HuH-7 (cell line): ENCODE results near the gene CC2D1A.
"Not testable (repeated sequence)": the region's sequence is repeated elsewhere in the genome, so short reads cannot be mapped to it uniquely, and the experiment has no call there.

Experiments used
- DNase-seq: peaks from one replicate; pipeline ENCODE4 v3.0.0; 2011; ENCODE audit warnings: low spot score

CC2D1A gene

DNA sequence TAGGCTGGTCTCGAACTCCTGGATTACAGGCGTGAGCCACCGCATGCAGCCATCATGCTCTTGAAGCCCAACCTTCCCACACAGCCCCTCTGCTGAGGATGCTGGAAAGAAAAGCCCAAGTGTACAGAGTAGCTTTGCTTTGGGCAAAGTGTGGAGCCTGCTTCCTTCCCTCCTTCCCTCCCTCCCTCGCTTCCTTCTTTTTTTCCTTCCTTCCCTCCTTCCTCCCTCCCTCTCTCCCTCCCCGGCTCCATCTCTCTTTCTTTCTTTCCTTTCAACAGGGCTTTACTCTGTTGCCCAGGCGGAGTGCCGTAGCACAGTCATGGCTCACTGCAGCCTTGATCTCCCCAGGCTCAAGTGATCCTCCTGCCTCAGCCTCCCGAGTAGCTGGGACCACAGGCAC lies 2.7 kb downstream of the CC2D1A start:
- DNase-seq = no peak

DNA sequence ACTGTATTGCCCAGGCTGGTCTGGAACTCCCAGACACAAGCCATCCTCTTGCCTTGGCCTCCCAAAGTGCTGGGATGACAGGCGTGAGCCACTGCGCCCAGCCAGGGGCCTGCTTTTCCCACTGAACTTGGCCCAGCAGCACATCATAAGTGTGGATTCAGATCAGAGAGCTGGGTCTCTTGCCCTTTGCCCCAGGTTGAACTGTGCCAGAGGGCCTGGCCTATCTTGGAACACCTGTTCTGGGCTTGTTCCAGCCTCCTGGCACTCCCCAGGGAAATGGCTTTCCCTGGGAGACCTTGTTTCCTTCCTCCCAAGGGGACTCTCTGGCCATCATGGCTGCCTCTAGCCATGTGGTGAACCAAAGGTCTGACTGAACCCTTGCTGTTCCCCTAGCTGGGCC lies 3.4 kb downstream of the CC2D1A start:
- no peak for DNase-seq

DNA sequence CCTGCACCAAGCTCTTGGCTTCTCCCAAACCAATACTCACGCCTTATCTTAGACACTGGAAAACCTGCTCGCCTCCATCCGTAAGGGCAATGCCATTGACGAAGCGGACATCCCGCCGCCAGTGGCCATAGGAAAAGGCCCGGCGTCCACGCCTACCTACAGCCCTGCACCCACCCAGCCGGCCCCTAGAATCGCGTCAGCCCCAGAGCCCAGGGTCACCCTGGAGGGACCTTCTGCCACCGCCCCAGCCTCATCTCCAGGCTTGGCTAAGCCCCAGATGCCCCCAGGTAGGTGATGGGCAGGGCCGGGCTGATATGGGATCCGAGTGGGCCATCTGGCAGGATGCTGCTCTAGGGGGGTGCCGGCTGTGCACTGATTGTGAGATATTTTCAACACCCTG lies 7.4 kb downstream of the CC2D1A start:
- DNase-seq = no peak

DNA sequence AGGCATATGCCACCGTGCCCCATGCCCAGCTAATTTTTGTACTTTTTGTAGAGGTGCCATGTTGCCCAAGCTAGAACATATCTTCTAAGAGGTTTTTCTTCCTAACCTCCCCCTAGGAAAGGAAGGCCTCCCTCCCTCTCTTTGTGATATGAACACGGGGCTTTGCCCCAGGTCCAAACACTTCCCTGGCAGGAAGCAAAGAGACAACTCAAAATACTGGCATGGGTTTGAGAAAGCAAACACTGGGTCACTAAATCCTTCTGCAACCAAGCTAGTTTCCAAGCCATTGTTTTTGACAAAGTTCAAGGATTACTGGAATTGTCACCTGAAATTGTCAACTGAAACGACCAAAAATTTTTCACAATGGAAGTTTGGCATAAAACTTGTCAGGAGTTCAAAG lies 8.8 kb downstream of the CC2D1A start:
- DNase-seq = no peak

DNA sequence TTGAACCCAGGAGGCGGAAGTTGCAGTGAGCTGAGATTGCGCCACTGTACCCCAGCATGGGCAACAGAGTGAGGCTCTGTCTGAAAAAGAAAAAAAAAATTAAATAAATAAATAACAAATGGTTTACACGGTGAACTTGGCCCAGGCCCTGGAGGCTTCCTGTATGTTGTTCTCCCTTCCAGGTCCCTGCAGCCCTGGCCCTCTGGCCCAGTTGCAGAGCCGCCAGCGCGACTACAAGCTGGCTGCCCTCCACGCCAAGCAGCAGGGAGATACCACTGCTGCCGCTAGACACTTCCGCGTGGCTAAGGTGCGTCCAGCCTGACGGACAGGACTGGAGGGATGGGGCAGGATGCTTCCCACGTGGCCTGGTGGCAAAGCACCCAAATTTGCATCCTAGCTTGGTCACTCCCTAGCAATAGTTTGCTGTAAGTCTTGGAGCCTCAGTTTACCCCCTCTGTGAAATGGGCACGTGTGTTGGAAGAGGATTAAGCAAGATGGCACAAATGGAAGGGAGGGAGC lies 11.9 kb downstream of the CC2D1A start:
- no peak for DNase-seq

DNA sequence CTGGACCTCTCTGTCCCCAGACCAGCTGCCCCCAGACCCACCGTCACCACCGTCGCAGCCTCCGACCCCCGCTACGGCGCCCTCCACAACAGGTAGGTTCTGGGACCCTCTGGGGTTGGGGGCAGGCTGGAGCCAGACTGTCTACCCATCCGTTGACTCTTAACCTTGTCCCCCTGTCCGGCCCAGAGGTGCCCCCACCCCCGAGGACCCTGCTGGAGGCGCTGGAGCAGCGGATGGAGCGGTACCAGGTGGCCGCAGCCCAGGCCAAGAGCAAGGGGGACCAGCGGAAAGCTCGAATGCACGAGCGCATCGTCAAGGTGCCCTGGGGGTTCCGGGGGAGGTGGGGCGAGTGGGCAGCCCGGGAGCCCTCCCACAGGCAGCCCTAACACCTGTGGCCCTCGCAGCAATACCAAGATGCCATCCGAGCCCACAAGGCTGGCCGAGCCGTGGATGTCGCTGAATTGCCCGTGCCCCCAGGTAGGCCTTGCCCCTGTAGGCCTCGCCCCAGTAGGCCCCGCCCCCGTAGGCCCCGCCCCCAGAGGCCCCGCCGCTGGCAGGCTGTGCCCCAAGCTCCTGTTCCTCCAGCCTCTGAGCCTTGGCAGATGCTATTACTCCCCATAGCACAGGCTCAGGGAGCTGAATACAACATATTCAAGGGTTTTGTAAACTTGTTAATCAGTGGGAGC lies 12.9 kb downstream of the CC2D1A start:
- DNase-seq = no peak

DNA sequence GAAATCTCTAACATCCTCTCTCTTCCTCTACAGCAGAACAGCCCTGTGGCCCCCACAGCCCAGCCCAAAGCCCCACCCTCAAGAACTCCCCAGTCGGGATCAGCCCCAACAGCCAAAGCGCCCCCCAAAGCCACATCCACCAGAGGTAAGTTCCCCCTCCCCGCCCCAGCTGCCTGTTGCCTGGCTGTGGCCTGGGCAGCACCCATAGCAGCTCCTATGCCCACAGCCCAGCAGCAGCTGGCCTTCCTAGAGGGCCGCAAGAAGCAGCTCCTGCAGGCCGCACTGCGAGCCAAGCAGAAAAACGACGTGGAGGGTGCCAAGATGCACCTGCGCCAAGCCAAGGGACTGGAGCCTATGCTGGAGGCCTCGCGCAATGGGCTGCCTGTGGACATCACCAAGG lies 14.5 kb downstream of the CC2D1A start:
- no peak for DNase-seq

DNA sequence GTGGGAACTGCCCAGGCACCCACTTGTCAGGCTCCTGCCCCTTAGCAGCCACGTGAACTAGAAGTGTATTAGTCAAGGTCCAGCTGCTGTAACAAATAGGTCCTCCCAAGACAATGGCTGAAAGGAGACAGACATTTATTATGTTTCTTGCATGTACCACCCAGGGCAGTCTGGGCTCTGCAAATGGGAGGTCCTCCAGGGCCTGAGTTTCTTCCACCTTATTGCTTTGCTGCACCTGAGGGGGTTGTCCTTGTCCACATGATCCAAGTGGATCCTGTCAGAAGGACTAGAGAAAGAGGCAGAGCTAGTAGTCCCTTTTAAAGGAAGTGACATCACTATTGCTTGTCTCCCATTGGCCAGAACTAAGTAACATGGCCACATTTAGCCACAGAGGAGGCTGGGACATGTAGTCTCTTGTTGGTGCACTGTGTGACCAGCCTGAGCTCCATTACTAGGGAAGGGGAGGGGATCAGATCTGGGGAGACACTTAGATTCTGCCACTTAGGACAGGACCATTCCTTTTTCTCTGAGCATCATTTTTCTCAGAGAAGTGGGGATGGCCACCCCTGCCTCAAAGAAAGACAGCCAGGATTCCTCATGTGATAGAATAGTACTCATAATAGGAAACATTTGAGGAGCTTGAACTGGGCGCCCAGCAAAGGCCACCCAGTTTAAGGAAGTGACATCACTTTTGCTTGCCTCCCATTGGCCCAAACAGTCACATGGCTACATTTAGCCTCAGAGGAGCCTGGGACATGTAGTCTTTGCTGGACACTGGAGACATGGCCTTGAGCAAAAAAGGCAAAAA lies 15.1 kb downstream of the CC2D1A start:
- DNase-seq = no peak

DNA sequence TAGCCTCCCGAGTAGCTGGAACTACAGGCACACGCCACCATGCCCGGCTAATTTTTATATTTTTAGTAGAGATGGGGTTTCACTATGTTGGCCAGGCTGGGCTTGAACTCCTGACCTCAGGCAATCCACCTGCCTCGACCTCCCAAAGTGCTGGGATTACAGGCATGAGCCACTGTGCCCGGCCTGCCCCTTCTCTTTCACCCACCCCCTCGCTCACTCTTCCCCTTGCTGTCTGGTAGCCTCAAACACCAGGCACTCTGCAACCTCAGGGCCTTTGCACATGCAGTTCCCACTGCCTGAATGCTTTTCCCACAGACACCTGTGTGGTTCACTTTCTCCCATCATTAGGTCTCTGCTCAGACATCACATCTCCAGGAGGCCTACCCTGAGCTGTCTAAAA lies 16.1 kb downstream of the CC2D1A start:
- DNase-seq = not testable (repeated sequence)

DNA sequence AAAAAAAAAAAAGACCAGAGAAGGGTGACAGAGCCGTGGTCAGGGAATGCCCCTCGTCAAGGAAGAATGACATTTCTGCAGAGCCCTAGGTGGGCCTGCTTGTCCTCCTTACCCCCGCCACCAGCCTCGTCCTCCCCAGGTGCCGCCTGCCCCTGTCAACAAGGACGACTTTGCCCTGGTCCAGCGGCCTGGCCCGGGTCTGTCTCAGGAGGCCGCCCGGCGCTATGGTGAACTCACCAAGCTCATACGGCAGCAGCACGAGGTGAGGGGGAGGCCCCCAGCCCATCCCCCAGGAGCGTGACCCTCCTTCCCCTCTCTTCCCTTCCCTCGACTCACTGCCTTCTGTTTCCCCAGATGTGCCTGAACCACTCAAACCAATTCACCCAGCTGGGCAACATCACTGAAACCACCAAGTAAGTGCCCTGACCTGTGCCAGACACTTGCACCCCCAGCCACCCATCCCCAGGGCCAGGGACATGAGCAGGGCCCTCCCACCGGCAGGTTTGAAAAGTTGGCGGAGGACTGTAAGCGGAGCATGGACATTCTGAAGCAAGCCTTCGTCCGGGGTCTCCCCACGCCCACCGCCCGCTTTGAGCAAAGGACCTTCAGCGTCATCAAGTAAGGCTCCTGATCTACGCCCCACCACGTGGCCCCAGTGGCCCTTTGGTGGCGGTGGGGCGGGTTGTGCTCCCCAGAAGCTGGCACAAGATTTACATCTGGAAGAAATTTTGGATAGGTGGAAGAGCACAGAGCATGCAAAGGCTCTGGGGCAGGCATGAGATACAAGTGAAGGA lies 17.4 kb downstream of the CC2D1A start:
- DNase-seq = no peak

DNA sequence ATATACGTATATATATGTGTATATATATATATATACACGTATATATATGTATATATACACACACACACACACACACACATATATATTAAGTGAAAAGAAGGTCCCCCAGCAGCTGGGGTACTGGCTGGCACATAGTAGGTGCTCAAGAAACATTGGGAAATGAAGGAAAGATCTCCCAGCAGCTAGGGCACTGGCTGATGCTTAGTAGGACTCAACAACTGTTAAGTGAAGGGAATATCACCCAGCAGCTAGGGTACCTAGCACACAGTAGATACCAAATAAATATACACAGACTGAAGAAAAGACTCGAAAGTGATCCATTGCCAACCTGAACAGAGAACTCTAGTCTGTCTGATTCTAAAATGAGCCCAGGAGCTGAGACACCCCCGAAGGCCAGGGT lies 20.0 kb downstream of the CC2D1A start:
- no peak for DNase-seq

DNA sequence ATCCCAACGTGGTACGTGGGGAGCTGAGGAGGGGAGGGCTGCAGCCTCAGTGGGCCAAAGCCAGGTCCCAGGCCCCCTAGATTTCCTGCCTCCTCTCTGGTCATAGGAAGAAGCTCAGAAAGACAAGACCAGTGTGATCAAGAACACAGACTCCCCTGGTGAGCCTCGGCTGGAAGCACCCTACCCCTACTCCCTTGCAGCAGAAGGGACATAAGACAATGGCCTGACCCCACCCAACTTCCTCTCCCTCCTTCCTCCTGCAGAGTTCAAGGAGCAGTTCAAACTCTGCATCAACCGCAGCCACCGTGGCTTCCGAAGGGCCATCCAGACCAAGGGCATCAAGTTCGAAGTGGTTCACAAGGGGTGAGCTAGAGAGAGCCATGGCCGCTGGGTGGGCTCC lies 20.7 kb downstream of the CC2D1A start:
- DNase-seq = no peak

DNA sequence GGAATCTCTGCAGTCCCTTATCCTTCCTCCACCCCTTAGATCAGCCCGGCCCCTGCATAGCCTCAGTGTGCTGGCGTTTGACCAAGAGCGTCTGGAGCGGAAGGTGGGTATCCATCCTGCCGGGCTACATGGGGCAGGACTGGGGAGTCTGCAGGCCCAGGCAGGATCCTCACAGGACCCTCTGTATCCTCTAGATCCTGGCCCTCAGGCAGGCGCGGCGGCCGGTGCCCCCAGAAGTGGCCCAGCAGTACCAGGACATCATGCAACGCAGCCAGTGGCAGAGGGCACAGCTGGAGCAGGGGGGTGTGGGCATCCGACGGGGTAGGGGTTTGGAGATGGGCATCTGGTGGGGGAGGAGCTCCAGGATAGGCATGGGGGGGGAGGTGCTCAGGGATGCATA lies 23.3 kb downstream of the CC2D1A start:
- DNase-seq = no peak

DNA sequence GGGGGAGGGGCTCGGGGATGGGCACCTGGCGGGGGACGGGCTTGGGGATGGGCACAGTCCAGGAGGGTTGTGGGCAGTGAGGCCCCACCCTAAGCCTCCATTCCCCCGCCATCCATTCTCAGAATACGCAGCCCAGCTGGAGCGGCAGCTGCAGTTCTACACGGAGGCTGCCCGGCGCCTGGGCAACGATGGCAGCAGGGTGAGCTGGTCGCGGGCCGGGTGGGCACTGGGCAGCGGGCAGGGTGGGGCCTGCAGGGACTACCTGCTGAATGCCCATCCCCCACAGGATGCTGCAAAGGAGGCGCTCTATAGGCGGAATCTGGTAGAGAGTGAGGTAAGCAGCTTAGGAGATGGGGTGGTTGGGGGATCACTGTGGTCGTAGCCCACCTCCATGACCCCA lies 24.0 kb downstream of the CC2D1A start:
- no peak for DNase-seq

DNA sequence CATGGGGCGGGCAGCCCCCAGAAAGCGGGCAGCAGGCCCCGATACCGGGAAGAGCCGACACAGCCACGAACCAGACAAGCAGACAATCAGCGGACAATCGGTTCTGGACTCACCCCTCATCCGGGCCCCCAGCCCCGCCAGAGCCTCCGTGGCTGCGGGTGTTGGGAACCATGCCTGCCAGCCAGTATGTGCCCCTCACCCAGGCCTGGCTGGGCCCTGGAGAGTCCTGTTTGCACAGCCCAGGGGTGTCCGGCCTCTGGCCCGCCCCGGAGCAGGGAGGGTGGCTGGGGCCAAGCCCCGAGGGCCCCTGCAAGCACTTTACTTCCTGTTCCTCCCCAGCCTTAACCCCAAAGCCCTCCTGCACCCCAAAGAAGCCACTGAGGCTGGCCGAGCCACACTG lies 24.4 kb downstream of the CC2D1A start:
- DNase-seq = no peak

DNA sequence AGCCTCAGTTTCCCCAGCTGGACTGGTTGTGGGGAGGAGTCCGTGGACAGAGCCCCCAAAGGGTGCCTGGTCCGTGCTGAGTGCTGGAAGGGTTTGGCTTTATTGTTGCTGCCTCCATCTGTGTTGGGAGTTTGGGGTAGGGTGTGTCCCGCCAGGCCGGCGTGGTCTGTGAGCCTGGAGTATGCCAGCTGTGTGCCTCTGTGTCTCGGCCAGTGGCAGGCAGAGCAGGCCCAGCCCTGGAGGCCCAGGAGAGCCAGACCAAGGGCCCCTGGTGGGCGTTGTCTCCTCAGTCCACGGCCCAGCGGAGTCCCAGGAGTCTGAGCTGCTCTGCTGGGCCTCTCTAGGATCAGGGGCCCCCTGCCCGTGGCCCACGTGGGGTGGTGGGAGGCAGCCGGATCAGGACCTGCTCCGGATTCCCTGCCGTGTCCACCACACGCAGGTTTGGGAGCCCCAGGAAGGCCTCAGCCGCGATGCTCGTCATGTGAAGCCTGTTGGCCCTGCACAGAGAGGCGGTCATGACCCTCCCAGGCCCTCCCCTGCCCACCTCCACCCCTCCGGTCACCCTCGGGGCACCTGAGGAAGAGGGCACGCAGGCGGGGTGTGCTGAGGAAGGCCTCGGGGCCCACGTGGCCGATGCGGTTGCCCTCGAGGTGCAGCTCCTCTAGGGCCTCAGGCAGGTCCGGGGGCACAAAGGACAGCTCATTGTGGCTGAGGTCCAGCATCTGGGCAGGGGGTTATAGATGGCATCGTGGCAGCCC lies 25.6 kb downstream of the CC2D1A start:
- no peak for DNase-seq

DNA sequence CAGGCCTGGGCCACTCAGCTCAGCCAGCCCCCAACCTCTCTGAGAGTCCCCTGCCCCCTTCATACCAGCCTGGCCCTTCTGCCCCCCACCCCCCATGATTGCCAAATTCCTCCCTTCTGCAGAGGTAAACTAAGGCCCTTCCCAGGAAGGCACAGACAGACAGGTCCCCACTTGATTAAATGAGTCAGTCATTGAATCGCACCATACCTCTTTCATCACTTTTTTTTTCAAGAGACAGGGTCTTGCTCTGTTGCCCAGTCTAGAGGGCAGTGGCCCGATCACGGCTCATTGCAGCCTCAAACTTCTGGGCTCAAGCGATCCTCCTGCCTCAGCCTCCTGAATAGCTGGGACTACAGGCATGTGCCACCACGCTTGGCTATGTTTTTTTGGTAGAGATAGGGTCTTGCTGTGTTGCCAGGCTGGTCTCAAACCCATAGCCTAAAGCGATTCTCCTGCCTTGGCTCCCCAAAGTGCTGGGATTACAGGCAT lies 26.2 kb downstream of the CC2D1A start:
- DNase-seq = no peak

DNA sequence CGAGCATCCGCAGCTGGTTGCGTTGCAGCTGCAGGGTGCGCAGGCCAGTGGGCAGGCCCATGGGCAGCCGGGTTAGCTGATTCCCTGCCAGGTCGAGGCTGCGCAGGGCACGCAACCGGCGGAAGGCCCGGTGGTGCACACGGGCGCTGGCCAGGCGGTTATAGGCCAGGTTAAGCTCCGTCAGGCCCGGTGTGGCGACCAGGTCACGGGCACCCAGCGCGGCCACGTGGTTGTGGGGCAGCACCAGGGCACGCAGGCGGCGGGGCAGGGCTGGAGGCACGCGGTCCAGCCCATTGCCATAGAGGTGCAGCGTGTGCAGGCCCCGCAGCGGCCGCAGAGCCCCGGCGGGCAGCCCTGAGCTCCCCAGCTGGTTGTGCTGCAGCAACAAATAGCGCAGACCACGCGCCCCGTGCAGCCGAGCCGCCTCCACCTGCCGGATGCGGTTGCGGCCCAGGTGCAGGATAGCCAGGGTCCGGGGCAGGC lies 27.0 kb downstream of the CC2D1A start:
- no peak for DNase-seq

DNA sequence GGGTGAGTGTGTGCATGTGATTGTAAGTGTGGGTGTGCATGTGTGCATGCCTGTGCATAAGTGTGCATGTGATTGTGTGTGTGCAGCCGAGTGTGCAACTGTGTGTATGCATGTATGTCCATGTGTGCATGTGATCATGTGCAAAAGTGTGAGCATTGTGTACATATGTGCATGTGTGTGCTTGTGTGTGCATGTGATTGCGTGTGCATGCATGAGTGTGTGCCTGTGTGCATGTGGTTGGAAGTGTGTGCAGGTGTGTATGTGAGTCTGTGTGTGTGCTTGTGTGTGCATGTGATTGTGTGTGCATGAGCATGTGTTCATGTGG lies 28.7 kb downstream of the CC2D1A start:
- no peak for DNase-seq

DNA sequence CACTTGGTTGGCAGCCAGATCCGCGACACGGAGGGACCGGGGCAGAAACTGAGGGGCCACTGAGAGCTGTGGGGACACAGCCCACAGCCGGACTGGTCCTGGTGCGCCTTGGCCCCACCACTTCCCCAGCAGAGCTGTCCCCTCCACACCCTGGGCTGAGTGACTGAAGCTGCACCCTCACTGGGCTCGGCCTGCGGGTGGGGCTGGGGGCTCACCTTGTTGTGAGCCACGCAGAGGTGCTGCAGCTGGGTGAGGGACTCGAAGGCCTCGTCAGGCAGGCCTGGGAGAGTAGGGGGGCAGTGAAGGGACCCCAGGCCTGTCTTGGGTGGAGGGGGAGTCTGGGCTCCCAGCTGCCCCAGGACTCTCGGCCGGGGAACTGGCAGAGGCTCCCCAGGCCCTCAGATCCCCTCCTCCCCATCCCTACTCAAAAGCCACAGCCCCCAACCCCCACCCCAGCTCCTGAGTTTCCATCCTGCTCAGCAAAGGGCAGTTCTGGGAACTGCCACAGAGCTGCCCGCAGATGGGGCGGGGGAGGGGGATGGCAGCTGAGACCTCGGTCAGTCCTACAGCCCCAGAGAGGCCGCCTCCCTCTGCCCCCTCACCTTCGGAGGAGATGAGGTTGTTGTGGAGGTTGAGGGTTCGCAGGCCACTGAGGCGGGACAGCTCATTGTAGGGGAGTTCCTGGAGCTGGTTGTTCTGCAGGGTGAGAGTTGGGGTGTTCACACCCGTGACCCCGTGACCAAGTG lies 29.9 kb downstream of the CC2D1A start:
- DNase-seq = no peak
